Astrocyte (in vitro differentiated cells and primary cell): Measurements from ENCODE around the gene KCND2.

Experiments
- EZH2 ChIP-seq: IDR thresholded peaks from 2 replicates; pipeline ENCODE4 v1.6.1; 2012; ENCODE audit warnings: mild to moderate bottlenecking, low read length, inconsistent platforms; ENCODE audit not compliant: insufficient read depth
- TF ChIP-seq, protein P1 (sequence below): IDR thresholded peaks from 2 replicates; pipeline ENCODE4 v1.5.1; 2011; ENCODE audit warnings: low read depth, mild to moderate bottlenecking, inconsistent platforms, low read length, moderate library complexity; ENCODE audit not compliant: insufficient read depth

DNA sequence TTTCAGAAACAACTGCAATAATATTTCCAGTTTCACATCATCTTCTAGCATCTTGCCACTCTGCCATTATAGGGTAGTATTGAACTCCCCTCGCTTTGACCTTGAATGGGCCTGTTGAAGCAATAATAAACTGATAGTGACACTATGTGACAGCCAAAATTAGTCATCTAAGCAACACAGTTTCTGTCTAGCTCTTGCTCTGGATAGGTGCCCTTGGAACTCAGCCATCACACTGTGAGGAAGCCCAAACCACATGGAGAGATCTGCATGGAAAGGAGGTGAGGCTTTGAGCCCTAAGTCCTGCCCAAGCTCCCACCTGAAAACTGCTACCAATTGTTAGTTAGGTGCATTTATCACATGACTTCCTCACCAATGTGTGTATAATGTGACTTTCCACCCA, 18.1 kb upstream of the KCND2 start:
- no peak for TF ChIP-seq EZH2
- TF ChIP-seq, protein P1, sequence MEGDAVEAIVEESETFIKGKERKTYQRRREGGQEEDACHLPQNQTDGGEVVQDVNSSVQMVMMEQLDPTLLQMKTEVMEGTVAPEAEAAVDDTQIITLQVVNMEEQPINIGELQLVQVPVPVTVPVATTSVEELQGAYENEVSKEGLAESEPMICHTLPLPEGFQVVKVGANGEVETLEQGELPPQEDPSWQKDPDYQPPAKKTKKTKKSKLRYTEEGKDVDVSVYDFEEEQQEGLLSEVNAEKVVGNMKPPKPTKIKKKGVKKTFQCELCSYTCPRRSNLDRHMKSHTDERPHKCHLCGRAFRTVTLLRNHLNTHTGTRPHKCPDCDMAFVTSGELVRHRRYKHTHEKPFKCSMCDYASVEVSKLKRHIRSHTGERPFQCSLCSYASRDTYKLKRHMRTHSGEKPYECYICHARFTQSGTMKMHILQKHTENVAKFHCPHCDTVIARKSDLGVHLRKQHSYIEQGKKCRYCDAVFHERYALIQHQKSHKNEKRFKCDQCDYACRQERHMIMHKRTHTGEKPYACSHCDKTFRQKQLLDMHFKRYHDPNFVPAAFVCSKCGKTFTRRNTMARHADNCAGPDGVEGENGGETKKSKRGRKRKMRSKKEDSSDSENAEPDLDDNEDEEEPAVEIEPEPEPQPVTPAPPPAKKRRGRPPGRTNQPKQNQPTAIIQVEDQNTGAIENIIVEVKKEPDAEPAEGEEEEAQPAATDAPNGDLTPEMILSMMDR: no peak
